Activated naive CD4-positive, alpha-beta T cell treated with anti-CD3 and anti-CD28 coated beads, Interleukin-2, amount 50 U/mL, for 16 hours (primary cell): ENCODE results near the gene ZNF317.
A peak's percentile ranks its signal among the peaks of the same experiment; 100 is the strongest.
"Not testable (repeated sequence)": the region's sequence is repeated elsewhere in the genome, so short reads cannot be mapped to it uniquely, and the experiment has no call there.

Experiments used
- DNase-seq: peaks from one replicate; pipeline ENCODE4 v3.0.0-alpha.2; 2020

ZNF317 gene

GRCh38 chr19:9178901-9179300 lies 38.7 kb downstream of the ZNF317 start, which contains the start of gene OR7D2:
OR7D2 (plus strand) TSS chr19:9178979; CDS start chr19:9185782, 6,803 bp downstream.
- DNase-seq: no peak

DNA sequence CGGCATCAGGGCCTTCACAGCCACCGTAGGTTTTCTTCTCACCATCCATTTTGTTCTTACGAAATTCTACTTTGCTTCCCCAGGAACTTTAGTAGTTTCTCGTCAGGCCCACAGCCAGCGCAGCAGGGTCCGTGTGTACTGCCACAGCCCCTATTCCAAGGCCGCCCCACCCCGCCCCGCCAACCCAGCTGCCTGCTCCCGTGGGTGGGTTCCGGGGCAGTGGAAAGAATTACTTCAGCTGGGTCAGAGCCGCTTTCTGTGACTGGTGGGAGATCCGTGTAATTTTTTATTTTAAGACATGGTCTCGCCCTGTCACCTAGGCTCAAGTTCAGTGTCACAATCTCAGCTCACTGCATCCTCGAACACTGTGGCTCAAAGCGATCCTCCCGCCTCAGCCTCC lies 42.8 kb downstream of the ZNF317 start:
- no peak for DNase-seq

DNA sequence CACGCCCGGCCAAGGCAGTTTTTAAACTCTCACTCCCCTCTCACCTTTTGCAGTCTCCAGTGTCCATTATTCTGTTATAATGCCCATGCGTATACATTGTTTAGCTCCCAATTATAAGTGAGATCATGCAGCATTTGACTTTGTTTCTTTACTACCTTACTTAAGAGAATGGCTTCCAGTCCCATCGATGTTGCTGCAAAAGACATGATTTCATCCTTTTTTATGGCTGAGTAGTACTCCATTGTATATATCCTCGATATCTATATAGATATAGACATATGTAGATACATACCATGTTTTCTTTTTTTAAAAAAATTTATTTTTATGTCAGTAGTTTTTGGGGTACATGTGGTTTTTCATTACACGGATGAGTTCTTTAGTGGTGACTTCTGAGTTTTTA lies 47.0 kb downstream of the ZNF317 start:
- no peak for DNase-seq

DNA sequence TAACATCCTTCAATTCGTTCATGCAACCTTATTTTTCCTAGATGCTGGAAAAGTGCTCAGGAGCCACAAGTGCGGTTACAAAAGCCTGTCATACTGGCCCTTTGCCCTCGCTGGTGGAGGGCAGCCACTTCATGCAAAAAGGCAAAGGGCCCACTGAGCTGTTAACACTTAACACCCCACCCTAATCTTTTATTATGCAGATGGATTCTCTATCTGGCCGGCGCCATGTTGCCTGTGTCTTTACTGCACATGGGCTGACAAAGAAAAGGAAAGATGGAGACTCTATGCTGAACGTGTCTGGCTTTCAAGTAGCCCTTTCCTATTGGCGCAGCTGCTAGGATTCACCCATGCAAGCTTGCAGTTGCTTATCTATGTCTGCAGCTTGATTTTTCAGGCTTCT lies 49.3 kb downstream of the ZNF317 start:
- DNase-seq: no peak

- not testable (repeated sequence) for DNase-seq
Observed at GRCh38 chr19:9198044-9198443, 57.8 kb downstream of the ZNF317 start.

DNA sequence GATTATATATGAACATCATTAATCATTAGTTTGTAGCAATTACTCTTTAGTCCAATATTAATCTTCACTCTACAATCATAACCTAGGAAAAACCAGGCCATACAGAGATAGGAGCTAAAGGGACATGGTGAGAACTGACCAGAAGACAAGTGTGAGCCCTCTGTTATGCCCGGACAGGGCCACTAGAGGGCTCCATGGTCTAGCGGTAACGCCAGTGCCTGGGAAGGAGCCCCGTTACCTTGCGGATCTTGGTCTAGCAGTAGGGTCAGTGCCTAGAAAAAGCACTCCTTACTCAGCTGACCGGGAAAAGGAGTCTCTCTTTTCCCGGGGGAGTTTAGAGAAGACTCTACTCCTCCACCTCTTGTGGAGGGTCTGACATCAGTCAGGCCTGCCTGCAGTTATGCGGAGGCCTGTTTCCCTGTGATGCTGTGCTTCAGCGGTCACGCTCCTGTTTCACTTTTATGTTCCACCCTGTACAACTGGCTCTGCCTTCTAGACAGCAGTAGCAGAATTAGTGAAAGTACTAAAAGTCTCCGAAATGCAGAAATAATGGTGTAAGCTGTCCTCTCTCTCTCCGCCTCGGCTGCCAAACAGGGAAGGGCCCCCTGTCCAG lies 65.4 kb downstream of the ZNF317 start:
- peak; percentile 64 for DNase-seq
